HL-60/S4 (cell line): ENCODE measurements around the gene ANKRD40CL.
"Not testable (repeated sequence)": the region's sequence is repeated elsewhere in the genome, so short reads cannot be mapped to it uniquely, and the experiment has no call there.

Source experiments
- in situ Hi-C: fragments of 300-500 bp; cut with MboI; formaldehyde crosslinking; loops from 2 replicates; pipeline ENCODE4 v1.14.3; 2022; ENCODE audit warnings: low sequenced_read_pairs

The ANKRD40CL gene

DNA sequence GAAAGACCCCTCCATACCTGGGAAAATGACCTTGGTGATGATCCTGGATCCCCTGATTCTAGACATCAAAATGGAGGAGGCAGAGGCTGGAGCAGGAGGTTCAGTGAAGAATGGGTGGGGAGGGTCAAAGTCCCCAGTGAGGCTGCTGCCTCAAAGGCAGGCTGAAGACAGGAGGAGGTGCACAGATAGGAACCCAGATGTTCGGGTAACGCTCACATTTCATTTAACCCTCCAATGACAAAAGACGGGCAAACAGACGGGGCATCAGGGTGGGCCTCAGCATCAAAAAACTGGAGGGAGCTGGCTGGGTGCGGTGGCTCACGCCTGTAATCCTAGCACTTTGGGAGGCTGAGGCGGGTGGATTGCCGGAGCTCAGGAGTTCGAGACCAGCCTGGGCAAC is at the start of gene ANKRD40CL:
TSS of gene ANKRD40CL (minus strand) at position 73 of the 400 bp plus-strand sequence. CDS start 605 bp downstream, outside the sequence.
- in situ Hi-C loops: no loop called here

GRCh38 chr17:50816271-50816670 is 49.0 kb upstream of the ANKRD40CL start:
- in situ Hi-C loops: no loop called here

GRCh38 chr17:50815400-50815799 is 48.1 kb upstream of the ANKRD40CL start:
- in situ Hi-C loops: no loop called here

DNA sequence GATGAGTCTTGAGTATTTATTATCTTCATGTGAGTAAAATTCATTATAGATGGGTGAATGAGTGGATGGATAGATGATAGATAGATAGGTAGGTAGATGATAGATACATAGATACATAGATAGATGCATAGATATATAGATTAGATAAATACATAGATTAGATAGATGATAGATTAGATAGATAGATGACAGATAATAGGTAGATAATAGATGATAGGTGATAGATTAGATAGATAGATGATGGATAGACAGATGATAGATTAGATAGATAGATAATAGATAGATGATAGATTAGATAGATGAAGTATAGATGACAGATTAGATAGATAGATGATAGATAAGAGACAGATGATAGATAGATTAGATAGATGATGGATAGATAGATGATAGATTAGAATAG is 46.3 kb upstream of the ANKRD40CL start:
- in situ Hi-C loops: no loop called here

DNA sequence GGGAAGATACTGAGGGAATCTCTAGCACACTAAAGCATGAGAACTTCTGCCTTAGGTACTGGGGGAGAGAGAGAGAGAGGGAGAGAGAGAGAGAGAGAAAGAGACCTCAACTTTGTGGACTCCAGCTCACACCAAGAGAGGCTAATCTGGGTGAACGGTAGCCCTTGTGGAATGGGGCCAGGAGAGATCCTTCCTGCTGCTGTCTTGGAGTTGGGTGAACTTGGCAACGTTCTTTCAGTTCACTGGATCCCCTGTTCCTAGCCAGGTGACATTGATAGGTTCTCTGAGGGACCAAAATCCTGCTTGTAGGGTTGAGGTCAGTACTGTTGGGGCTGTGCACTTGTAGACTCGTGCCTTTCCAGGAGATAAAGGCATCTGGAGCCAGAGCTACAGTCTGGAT is 41.6 kb upstream of the ANKRD40CL start:
- in situ Hi-C loops: no loop called here

- in situ Hi-C loops: no loop called here
Observed at GRCh38 chr17:50808413-50808812, 41.1 kb upstream of the ANKRD40CL start.

GRCh38 chr17:50807675-50808074 is 40.4 kb upstream of the ANKRD40CL start:
- in situ Hi-C loops: no loop called here

GRCh38 chr17:50807009-50807408 is 39.7 kb upstream of the ANKRD40CL start:
- in situ Hi-C loops: no loop called here

DNA sequence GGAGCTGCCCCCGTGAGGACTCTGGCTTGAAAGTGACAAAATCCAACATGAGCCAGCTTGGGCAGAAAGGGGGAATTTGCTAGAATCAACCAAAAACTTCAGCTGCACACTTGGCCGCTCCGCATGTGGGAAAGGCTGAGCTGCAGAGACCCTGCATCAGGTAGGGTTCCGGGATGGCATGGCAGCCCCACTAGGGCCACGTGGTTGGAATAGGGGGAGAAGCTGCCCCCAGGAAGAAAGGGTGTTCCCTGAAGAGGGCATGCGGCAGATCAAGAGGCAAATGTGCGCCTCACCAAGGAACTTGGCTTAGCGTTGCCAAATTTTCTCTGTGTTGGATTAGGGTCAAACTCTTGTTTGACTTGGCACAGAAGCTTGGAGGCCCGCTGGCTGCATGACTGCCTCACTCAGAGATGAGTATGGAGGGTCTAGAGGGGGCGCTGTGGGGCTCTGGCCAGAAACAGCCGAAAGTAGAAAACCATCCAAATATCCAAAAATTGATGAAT is 38.9 kb upstream of the ANKRD40CL start:
- in situ Hi-C loops: no loop called here

DNA sequence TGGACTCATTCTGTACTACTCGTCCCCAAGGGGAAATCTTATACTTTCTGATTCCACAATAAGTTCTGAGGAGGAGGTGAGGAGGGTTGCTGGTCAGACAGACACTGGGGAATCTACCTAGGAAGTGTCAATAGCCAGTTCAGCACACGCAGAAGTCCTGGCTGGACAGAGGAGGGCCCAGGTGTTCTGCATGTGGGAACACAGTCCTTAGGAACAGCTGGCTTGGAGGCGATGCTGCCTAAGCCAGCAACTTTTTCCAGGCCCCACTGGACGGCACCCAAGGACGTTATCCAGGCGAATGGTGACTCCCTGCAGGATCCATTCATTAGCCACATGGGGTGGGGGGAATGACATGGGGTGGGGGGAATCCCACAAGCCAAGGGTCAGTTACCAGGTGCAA is 38.2 kb upstream of the ANKRD40CL start:
- in situ Hi-C loops: no loop called here

DNA sequence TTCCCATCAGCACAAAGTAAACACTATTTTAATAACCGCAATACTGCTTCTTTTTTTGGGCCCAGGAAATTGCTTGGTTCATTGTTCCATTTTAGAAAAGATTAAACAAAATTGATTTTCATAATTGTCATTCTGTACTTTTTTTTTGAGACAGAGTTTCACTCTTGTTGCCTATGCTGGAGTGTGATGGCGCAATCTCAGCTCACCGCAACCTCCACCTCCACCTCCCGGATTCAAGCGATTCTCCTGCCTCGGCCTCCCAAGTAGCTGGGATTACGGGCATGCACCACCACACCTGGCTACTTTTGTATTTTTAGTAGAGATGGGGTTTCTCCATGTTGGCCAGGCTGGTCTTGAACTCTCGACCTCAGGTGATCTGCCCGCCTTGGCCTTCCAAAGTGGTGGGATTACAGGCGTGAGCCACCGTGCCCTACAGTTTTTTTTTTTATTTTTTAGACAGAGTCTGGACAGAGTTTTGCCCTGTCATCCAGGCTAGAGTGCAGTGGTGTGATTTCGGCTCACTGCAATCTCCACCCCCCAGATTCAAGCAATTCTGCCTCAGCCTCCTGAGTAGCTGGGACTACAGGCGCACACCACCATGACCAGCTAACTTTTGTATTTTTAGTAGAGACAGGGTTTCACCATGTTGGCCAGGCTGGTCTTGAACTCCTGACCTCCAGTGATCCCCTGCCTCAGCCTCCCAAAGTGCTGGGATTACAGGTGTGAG is 37.6 kb upstream of the ANKRD40CL start:
- in situ Hi-C loops: not testable (repeated sequence)

- in situ Hi-C loops: no loop called here
Observed at GRCh38 chr17:50803676-50804075, 36.4 kb upstream of the ANKRD40CL start.

DNA sequence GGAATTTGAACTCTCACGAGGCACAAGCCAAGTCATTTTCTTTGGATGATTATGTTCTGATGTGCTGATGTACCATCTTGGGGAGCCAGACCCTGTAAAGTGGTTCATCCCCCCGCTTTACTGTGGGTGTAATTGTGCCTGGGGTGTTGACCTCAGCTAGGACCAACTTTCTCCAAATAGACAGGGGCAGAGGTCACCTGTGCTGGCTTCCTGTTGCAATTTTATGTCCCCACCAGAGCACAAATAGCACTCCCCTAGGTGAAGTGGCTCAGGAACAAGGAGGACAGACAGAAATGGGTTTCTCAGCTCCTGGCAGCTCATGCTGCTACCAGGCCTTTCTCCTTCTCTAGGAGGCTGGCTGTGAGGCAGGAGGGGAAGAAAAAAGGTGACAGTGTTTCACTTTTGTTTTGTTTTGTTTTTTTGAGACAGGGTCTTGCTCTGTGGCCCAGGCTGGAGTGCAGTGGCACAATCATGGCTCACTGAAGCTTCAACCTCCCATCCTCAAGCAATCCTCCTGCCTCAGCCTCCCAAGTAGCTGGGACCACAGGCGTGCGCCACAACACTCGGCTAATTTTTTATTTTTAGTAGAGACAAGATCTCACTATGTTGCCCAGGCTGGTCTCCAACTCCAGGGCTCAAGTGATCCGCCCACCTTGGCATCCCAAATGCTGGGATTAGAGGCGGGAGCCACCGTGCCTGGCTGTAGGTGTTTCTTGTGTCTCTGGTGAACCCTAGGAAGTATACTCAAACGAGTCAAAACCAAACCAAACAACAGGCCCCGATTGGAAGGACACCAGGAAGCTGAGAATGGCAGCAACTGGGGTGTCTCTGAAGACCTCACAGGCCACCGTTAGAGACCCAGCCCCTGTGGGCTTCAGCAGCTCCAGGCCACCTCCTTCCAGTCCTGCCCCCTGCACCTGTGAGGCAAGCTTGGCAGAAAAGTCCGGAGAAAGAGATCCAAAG is 35.6 kb upstream of the ANKRD40CL start:
- in situ Hi-C loops: no loop called here

GRCh38 chr17:50800196-50800700 is 32.9 kb upstream of the ANKRD40CL start:
- in situ Hi-C loops: no loop called here

GRCh38 chr17:50799582-50799981 is 32.3 kb upstream of the ANKRD40CL start:
- in situ Hi-C loops: no loop called here

- in situ Hi-C loops: no loop called here
Observed at GRCh38 chr17:50798424-50799288, 31.3 kb upstream of the ANKRD40CL start.

GRCh38 chr17:50797135-50797810 is 30.0 kb upstream of the ANKRD40CL start:
- in situ Hi-C loops: no loop called here

GRCh38 chr17:50794361-50794760 is 27.0 kb upstream of the ANKRD40CL start:
- in situ Hi-C loops: no loop called here

DNA sequence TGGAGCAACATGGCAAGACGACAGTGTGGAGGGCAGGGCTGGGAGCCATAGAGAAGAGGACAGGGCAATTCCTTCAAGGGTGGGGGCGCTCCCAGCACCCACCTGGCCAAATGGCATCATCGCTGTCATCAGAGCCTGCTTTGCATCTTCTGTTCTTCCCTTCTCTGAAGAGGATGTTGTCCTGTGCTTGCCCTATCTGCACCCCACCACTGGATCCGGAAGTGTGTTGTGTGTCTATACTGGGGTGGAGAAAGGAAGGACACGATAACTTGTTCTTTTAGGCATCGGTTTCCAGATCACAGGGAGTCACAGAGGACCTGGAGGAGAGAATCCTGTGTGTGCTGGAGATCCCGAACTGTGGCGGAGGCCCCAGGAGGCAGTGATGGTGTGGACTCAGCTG is 25.7 kb upstream of the ANKRD40CL start:
- in situ Hi-C loops: no loop called here

- in situ Hi-C loops: no loop called here
Observed at GRCh38 chr17:50792132-50792531, 24.8 kb upstream of the ANKRD40CL start.
